Keratinocyte (primary cell): Measurements from ENCODE around the gene MAPK1.

Experiments used
- EZH2 ChIP-seq: IDR thresholded peaks from one replicate; pipeline ENCODE4 v1.6.1; 2012; ENCODE audit warnings: inconsistent platforms, mild to moderate bottlenecking, low read length, moderate library complexity
- TF ChIP-seq, protein P1 (sequence below), 3 experiments: IDR thresholded peaks in 1 of 3; conservative IDR thresholded peaks in 1 of 3; optimal IDR thresholded peaks in 1 of 3; 2 replicates in 2 of 3; 3 replicates in 1 of 3; pipeline versions ENCODE3 to v1.5.1; 2011; ENCODE audit warnings: low read length in 3 of 3, mild to moderate bottlenecking in 3 of 3, moderate library complexity in 2 of 3, control low read depth in 1 of 3, inconsistent platforms in 1 of 3; ENCODE audit not compliant: insufficient read depth in 2 of 3; ENCODE audit errors: extremely low read depth in 1 of 3

DNA sequence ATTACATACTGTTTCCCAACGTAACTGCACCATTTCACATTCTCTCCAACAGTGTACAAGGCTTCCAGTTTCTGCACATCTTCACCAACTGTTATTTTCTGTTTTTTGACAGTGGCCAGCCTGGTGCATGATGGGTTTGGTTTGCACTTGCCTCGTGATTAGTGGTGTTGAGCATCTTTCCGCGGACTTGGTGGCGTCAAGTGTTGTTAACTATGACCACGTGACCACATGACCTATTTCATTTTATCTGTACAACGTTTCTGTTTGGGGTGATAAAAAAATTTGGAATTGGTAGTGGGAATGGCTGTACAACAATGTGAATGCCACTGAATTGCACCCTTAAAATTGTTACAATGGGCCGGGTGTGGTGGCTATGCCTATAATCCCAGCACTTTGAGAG, 129.4 kb downstream of the MAPK1 start:
- TF ChIP-seq, protein P1, sequence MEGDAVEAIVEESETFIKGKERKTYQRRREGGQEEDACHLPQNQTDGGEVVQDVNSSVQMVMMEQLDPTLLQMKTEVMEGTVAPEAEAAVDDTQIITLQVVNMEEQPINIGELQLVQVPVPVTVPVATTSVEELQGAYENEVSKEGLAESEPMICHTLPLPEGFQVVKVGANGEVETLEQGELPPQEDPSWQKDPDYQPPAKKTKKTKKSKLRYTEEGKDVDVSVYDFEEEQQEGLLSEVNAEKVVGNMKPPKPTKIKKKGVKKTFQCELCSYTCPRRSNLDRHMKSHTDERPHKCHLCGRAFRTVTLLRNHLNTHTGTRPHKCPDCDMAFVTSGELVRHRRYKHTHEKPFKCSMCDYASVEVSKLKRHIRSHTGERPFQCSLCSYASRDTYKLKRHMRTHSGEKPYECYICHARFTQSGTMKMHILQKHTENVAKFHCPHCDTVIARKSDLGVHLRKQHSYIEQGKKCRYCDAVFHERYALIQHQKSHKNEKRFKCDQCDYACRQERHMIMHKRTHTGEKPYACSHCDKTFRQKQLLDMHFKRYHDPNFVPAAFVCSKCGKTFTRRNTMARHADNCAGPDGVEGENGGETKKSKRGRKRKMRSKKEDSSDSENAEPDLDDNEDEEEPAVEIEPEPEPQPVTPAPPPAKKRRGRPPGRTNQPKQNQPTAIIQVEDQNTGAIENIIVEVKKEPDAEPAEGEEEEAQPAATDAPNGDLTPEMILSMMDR (optimal IDR thresholded peaks at IDR 0.05 in 1 of 3, IDR thresholded peaks at IDR 0.05 in 1 of 3, conservative IDR thresholded peaks at IDR 0.05 in 1 of 3; ENCODE audit: extremely low read depth in 1 of 3, insufficient read depth in 2 of 3, low read length in 3 of 3) = no peak
- no peak for TF ChIP-seq EZH2
